ENCODE data around the gene HOOK2.
A peak's percentile ranks its signal among the peaks of the same experiment; 100 is the strongest.

HOOK2 gene

GRCh38 chr19:12788042-12788681, 12.8 kb upstream of the HOOK2 start:
- H3K4me3 ChIP-seq (ENCODE audit: low read depth in 1 of 2, low read length in 1 of 2): peak overlapping the region; percentile 87 to 99
- no peaks in the 10 kb centered on the region for H3K27me3 ChIP-seq
- H3K36me3 ChIP-seq: peaks cover 8% of the 10 kb centered on the region
- H3K4me1 ChIP-seq (ENCODE audit: control insufficient read depth in 1 of 2, insufficient read depth in 1 of 2, low read depth in 1 of 2, low read length in 1 of 2): peaks cover 57 to 70% of the 10 kb centered on the region in 2 experiments
- H3K27ac ChIP-seq: peak overlapping the region; percentile 100
- H3K9me3 ChIP-seq: no peaks in the 10 kb centered on the region
- TF ChIP-seq, protein P1, sequence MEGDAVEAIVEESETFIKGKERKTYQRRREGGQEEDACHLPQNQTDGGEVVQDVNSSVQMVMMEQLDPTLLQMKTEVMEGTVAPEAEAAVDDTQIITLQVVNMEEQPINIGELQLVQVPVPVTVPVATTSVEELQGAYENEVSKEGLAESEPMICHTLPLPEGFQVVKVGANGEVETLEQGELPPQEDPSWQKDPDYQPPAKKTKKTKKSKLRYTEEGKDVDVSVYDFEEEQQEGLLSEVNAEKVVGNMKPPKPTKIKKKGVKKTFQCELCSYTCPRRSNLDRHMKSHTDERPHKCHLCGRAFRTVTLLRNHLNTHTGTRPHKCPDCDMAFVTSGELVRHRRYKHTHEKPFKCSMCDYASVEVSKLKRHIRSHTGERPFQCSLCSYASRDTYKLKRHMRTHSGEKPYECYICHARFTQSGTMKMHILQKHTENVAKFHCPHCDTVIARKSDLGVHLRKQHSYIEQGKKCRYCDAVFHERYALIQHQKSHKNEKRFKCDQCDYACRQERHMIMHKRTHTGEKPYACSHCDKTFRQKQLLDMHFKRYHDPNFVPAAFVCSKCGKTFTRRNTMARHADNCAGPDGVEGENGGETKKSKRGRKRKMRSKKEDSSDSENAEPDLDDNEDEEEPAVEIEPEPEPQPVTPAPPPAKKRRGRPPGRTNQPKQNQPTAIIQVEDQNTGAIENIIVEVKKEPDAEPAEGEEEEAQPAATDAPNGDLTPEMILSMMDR (IDR thresholded peaks at IDR 0.05): no peak

DNA sequence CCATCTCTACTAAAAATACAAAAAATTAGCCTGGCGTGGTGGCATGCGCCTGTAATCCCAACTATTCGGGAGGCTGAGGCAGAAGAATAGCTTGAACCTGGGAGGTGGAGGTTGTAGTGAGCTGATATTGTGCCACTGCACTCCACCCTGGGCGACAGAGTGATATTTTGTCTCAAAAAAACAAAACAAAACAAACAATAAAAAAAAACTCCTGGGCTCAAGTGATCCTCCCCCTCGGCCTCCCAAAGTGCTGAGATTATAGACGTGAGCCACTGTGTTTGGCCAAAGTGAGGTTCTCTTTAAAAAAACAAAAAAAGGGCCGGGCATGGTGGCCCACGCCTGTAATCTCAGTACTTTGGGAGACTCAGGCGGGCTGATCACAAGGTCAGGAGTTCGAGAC, 12.1 kb upstream of the HOOK2 start:
- peak overlapping the region; percentile 49 to 99 for H3K4me3 ChIP-seq (ENCODE audit: low read depth in 1 of 2, low read length in 1 of 2)
- H3K4me1 ChIP-seq (ENCODE audit: control insufficient read depth in 1 of 2, insufficient read depth in 1 of 2, low read depth in 1 of 2, low read length in 1 of 2): peaks cover 64 to 76% of the 10 kb centered on the region in 2 experiments
- no peaks in the 10 kb centered on the region for H3K27me3 ChIP-seq
- peak overlapping the region; percentile 100 for H3K27ac ChIP-seq
- TF ChIP-seq, protein P1 (IDR thresholded peaks at IDR 0.05): no peak
- H3K36me3 ChIP-seq: peaks cover 2% of the 10 kb centered on the region
- H3K9me3 ChIP-seq: no peaks in the 10 kb centered on the region

- H3K27ac ChIP-seq: peak overlapping the region; percentile 100
- H3K36me3 ChIP-seq: no peaks in the 10 kb centered on the region
- TF ChIP-seq, protein P1 (IDR thresholded peaks at IDR 0.05): no peak
- peaks cover 69 to 81% of the 10 kb centered on the region in 2 experiments for H3K4me1 ChIP-seq (ENCODE audit: control insufficient read depth in 1 of 2, insufficient read depth in 1 of 2, low read depth in 1 of 2, low read length in 1 of 2)
- no peaks in the 10 kb centered on the region for H3K27me3 ChIP-seq
- H3K9me3 ChIP-seq: no peaks in the 10 kb centered on the region
- peak overlapping the region; percentile 49 to 99 for H3K4me3 ChIP-seq (ENCODE audit: low read depth in 1 of 2, low read length in 1 of 2)
These were observed 11.6 kb upstream of the HOOK2 start for GRCh38 chr19:12786952-12787351.

DNA sequence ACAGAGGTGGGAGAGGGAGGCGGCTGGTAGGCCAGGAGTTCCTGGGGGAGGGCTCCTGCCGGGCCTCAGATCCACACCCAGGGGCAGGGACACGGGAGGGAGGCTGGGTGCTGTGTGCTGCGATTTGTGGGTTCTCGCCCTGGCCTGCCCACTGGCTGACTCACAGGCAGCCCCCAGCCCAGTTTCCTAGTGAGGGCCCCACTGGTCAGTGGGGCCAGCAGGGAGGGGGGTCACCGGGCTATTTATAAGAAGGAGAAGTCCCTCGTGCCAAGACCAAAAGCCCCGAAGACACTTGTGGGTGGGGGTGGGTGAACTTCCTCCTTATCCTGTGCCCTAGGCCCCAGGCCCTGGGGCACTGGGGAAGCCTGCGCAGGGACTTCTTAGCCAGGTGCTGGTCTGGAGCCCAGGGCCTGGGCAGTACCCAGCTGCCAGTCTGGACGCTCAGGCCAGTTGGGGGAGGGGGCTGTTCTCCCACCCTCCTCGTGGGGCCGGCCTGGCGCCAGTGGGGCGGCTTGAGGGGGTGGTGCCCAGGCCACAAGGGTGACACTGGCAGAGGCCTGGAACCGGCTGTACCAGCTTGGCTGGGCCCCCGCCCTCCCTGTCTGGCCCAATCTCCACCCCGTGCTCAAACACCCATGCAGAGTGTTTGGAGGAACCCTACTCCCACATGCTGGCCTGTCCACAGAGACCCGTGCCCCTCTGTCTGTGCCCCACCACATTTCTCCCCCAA, 11.0 kb upstream of the HOOK2 start:
- no peaks in the 10 kb centered on the region for H3K27me3 ChIP-seq
- H3K4me1 ChIP-seq (ENCODE audit: control insufficient read depth in 1 of 2, insufficient read depth in 1 of 2, low read depth in 1 of 2, low read length in 1 of 2): peaks cover 75 to 87% of the 10 kb centered on the region in 2 experiments
- TF ChIP-seq, protein P1 (IDR thresholded peaks at IDR 0.05): no peak
- H3K27ac ChIP-seq: peak overlapping the region; percentile 100
- H3K4me3 ChIP-seq (ENCODE audit: low read depth in 1 of 2, low read length in 1 of 2): peak overlapping the region; percentile 49 to 99
- H3K36me3 ChIP-seq: no peaks in the 10 kb centered on the region
- no peaks in the 10 kb centered on the region for H3K9me3 ChIP-seq

- TF ChIP-seq, protein P1 (IDR thresholded peaks at IDR 0.05): peak; percentile 12
- Histone ChIP-seq H3K36me3 (no peaks in the 10 kb centered on the region), H3K4me3 (ENCODE audit: low read depth in 1 of 2, low read length in 1 of 2) (peak overlapping the region; percentile 49 to 99), H3K27ac (peak overlapping the region; percentile 100), H3K27me3 (no peaks in the 10 kb centered on the region), H3K9me3 (no peaks in the 10 kb centered on the region), H3K4me1 (ENCODE audit: control insufficient read depth in 1 of 2, insufficient read depth in 1 of 2, low read depth in 1 of 2, low read length in 1 of 2) (peaks cover 76 to 87% of the 10 kb centered on the region in 2 experiments)
These were observed 10.2 kb upstream of the HOOK2 start for GRCh38 chr19:12785431-12786031.
